CD8-positive, alpha-beta memory T cell (primary cell): ENCODE measurements around the gene ATP6V0C. TPM values are rescaled to one million over a fixed set of nuclear protein-coding genes. Genes with fewer than 3 reads are reported as not detected.
"Not testable (repeated sequence)": the region's sequence is repeated elsewhere in the genome, so short reads cannot be mapped to it uniquely, and the experiment has no call there.

Experiments
- CTCF ChIA-PET: fragments of 350-600 bp; sonication (Branson Sonifier 250); formaldehyde crosslinking; loops from one replicate; lab custom pipeline; 2021; ENCODE audit warnings: antibody characterized with exemption; lab: Charles Lee
- POLR2A ChIA-PET: fragments of 350-600 bp; sonication (Branson Sonifier 250); formaldehyde crosslinking; loops from one replicate; lab custom pipeline; 2021; ENCODE audit warnings: antibody characterized with exemption; lab: Charles Lee
- DNase-seq, 5 donors: peaks; one replicate each; pipeline versions ENCODE4 v3.0.0 to v3.0.0-alpha.2; 2020 to 2022; ENCODE audit warnings: mixed read lengths in 1 of 5
- H3K27ac ChIP-seq: one replicate; pipeline ENCODE4 v1.7.0; 2013; ENCODE audit warnings: low read depth, mild to moderate bottlenecking, low read length, moderate library complexity
- H3K27me3 ChIP-seq: 2 replicates; pipeline ENCODE4 v1.7.0; 2013; ENCODE audit warnings: low read length, mild to moderate bottlenecking; ENCODE audit not compliant: insufficient read depth, poor library complexity, severe bottlenecking
- H3K36me3 ChIP-seq: 2 replicates; pipeline ENCODE4 v1.7.0; 2013; ENCODE audit warnings: mild to moderate bottlenecking, low read length, moderate library complexity; ENCODE audit not compliant: insufficient read depth
- H3K4me1 ChIP-seq: 2 replicates; pipeline ENCODE4 v1.7.0; 2013; ENCODE audit warnings: mild to moderate bottlenecking, low read length, moderate library complexity; ENCODE audit not compliant: insufficient read depth
- H3K4me3 ChIP-seq: 2 replicates; pipeline ENCODE4 v1.7.0; 2013; ENCODE audit warnings: mild to moderate bottlenecking, low read length
- H3K9me3 ChIP-seq: 2 replicates; pipeline ENCODE4 v1.7.0; 2013; ENCODE audit warnings: mild to moderate bottlenecking, low read length
- H3K27ac Mint-ChIP-seq, 8 donors: one replicate each; pipeline ENCODE4 v1.8.0; 2020 to 2021; ENCODE audit warnings: mixed read lengths in 8 of 8, mild to moderate bottlenecking in 6 of 8, inconsistent platforms in 3 of 8, moderate library complexity in 3 of 8
- H3K27me3 Mint-ChIP-seq, 2 donors: one replicate each; pipeline ENCODE4 v1.8.0; 2020 to 2021; ENCODE audit warnings: mixed read lengths in 2 of 2, mild to moderate bottlenecking in 1 of 2, moderate library complexity in 1 of 2
- H3K36me3 Mint-ChIP-seq, 3 donors: one replicate each; pipeline ENCODE4 v1.8.0; 2020 to 2021; ENCODE audit warnings: mixed read lengths in 3 of 3, inconsistent platforms in 1 of 3, mild to moderate bottlenecking in 1 of 3
- H3K4me1 Mint-ChIP-seq, 3 donors: one replicate each; pipeline ENCODE4 v1.8.0; 2020 to 2021; ENCODE audit warnings: mixed read lengths in 3 of 3, inconsistent platforms in 1 of 3, mild to moderate bottlenecking in 1 of 3
- H3K4me3 Mint-ChIP-seq, 7 donors: one replicate each; pipeline ENCODE4 v1.8.0; 2020 to 2021; ENCODE audit warnings: mixed read lengths in 7 of 7, mild to moderate bottlenecking in 6 of 7, moderate library complexity in 4 of 7, inconsistent platforms in 2 of 7
- H3K9me3 Mint-ChIP-seq, 5 donors: one replicate each; pipeline ENCODE4 v1.8.0; 2020 to 2022; ENCODE audit warnings: mixed read lengths in 5 of 5, mild to moderate bottlenecking in 3 of 5, moderate library complexity in 2 of 5, inconsistent platforms in 1 of 5
- polyA plus RNA-seq: library from polyadenylated mRNA; unstranded; fragments of 300-500 nt; fragmentation: Illumina TruSeq; gene quantifications from one replicate; pipeline ENCODE4 v1.2.3, GENCODE V29; 2021
- total RNA-seq, 2 experiments: library from RNA; stranded (reverse); gene quantifications; one replicate each; pipeline ENCODE4 v1.2.3, GENCODE V29; 2021

ATP6V0C gene
- total and polyA plus RNA-seq, 3 experiments from 2014 or later = 101 to 157 (median 154) TPM

DNA sequence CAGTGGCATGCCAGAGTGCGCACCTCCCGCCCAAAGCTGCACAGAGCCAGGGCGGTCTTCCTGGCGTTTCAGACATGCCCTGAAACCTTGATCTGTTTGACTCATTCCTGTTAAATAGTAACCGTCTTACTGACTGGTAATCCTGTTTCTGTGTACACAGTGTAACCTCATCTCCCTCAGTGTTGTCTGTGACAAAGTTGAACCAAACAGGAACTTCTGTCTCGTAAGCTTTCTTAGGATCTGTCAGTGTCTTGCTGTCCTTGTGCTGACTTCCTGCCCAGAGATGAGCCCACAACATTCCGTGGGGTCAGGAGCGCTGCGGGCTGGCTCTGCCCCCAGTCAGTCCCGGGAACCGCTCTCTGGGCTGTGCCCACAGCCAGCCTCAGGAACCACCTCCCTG is 54.8 kb downstream of the ATP6V0C start:
- POLR2A ChIA-PET, H3K9me3 ChIP-seq, H3K27ac Mint-ChIP-seq: not testable (repeated sequence)

More for the DNA sequence above, 54.8 kb downstream of the ATP6V0C start:
- H3K9me3 Mint-ChIP-seq, H3K27me3 Mint-ChIP-seq, H3K4me1 Mint-ChIP-seq, H3K4me1 ChIP-seq, H3K27ac ChIP-seq, H3K36me3 ChIP-seq, CTCF ChIA-PET, H3K27me3 ChIP-seq, DNase-seq, H3K4me3 ChIP-seq, H3K4me3 Mint-ChIP-seq, H3K36me3 Mint-ChIP-seq: not testable (repeated sequence)

Other genes with a start within 250 kb of the ATP6V0C start
- gene RNPS1, start 245.8 kb upstream of the ATP6V0C start, total RNA-seq = 100 to 1,000 TPM; 367 to 382 TPM
- gene RNPS1, start 245.8 kb upstream of the ATP6V0C start, polyA plus RNA-seq = 312 TPM
- 1 to 10 TPM; 7.0 to 7.9 TPM for gene ABCA3, start 173.2 kb upstream of the ATP6V0C start, total RNA-seq
- gene ABCA3, start 173.2 kb upstream of the ATP6V0C start, polyA plus RNA-seq = 4.1 TPM
- gene CCNF, start 84.5 kb upstream of the ATP6V0C start, total RNA-seq = 10 to 100 TPM; 30.5 to 30.8 TPM
- gene CCNF, start 84.5 kb upstream of the ATP6V0C start, polyA plus RNA-seq = 2.6 TPM
- gene TEDC2, start 53.8 kb upstream of the ATP6V0C start, total RNA-seq = 10 to 100 TPM; 32.1 to 34.2 TPM
- 0.56 TPM for gene TEDC2, start 53.8 kb upstream of the ATP6V0C start, polyA plus RNA-seq
- gene NTN3, start 42.7 kb upstream of the ATP6V0C start, total RNA-seq = not detected
- not detected for gene NTN3, start 42.7 kb upstream of the ATP6V0C start, polyA plus RNA-seq
- 10 to 100 TPM; 28.3 to 32.7 TPM for gene TBC1D24, start 38.8 kb upstream of the ATP6V0C start, total RNA-seq
- 3.5 TPM for gene TBC1D24, start 38.8 kb upstream of the ATP6V0C start, polyA plus RNA-seq
- 10 to 100 TPM; 34.1 to 35.5 TPM for gene AMDHD2, start 6.4 kb downstream of the ATP6V0C start, total RNA-seq
- 21.2 TPM for gene AMDHD2, start 6.4 kb downstream of the ATP6V0C start, polyA plus RNA-seq
- under 1 TPM in 1 of 2 experiments, not detected in 1; 0.16 TPM for gene CEMP1, start 17.5 kb downstream of the ATP6V0C start, total RNA-seq
- 3.3 TPM for gene CEMP1, start 17.5 kb downstream of the ATP6V0C start, polyA plus RNA-seq
- gene PDPK1, start 24.1 kb downstream of the ATP6V0C start, total RNA-seq = 10 to 100 TPM; 56.8 to 58.5 TPM
- 46.2 TPM for gene PDPK1, start 24.1 kb downstream of the ATP6V0C start, polyA plus RNA-seq
- gene KCTD5, start 168.6 kb downstream of the ATP6V0C start, total RNA-seq = 10 to 100 TPM; 49.7 to 50.5 TPM
- gene KCTD5, start 168.6 kb downstream of the ATP6V0C start, polyA plus RNA-seq = 21.2 TPM
- gene PRSS27, start 206.3 kb downstream of the ATP6V0C start, total RNA-seq = 1 to 10 TPM; 1.3 to 1.6 TPM
- not detected for gene PRSS27, start 206.3 kb downstream of the ATP6V0C start, polyA plus RNA-seq
- gene SRRM2, start 238.7 kb downstream of the ATP6V0C start, total RNA-seq = 100 to 1,000 TPM; 517 to 529 TPM
- 130 TPM for gene SRRM2, start 238.7 kb downstream of the ATP6V0C start, polyA plus RNA-seq